Pancreas (tissue), 10 donors: ENCODE data around the gene SSBP4. TPM values are rescaled to one million over a fixed set of nuclear protein-coding genes. Genes with fewer than 3 reads are reported as not detected.

ENCODE experiments used
- ATAC-seq, 4 donors: fragments of 200-7000 bp; cut with Tn5 transposase; one replicate each; pipeline versions ENCODE4 v1.8.0 to v1.9.1; 2020; ENCODE audit warnings: mild to moderate bottlenecking in 4 of 4, moderate library complexity in 4 of 4
- DNase-seq, 6 donors: peaks; one replicate each; pipeline ENCODE4 v3.0.0-alpha.2; 2020
- FAIRE-seq: peaks from 2 replicates; lab custom pipeline; 2012; peaks lifted over from hg19 to GRCh38; lab: Jason Lieb, UNC
- H3K27ac ChIP-seq, 4 donors: fragments of 200-600 bp; sonication (generic); 1 replicate in 3 of 4; 2 replicates in 1 of 4; pipeline versions ENCODE4 v1.5.0 to v1.8.0; 2020
- H3K27me3 ChIP-seq, 4 donors: fragments of 200-600 bp; one replicate each; pipeline ENCODE4 v1.8.0; 2021
- H3K36me3 ChIP-seq, 3 donors: fragments of 200-600 bp; sonication (generic) in 1 of 3; one replicate each; pipeline versions ENCODE4 v1.5.0 to v1.8.0; 2020 to 2021
- H3K4me1 ChIP-seq, 3 donors: fragments of 200-600 bp; one replicate each; pipeline ENCODE4 v1.8.0; 2021
- H3K4me3 ChIP-seq, 4 donors: fragments of 200-600 bp; sonication (generic) in 2 of 4; one replicate each; pipeline versions ENCODE4 v1.5.0 to v1.8.0; 2020 to 2021
- H3K9me3 ChIP-seq, 4 donors: fragments of 200-600 bp; one replicate each; pipeline ENCODE4 v1.8.0; 2021
- WGBS, 2 donors: extraction: QIAGEN DNeasy Blood & Tissue Kit; methylation state at CpG; one replicate each; pipeline ENCODE4 v1.1.7; 2013; 5-methylcytosine and 5-hydroxymethylcytosine counted together
- intact Hi-C, 3 donors: fragments of 100-400 bp; cut with DNase I; formaldehyde crosslinking; loops; one replicate each; pipeline versions ENCODE4 v1.11.1 to v1.14.2; 2022
- polyA plus RNA-seq, 2 donors: library from polyadenylated mRNA; stranded (reverse); fragments of 200-250 nt; gene quantifications; one replicate each; pipeline ENCODE4 v1.2.3, GENCODE V29; 2013
- total RNA-seq, 6 donors: library from RNA; stranded (reverse); fragmentation: NEBNext Ultra II Directional in 4 of 6; extraction: Animal tissue kit (Norgen Biotek cat#: 25700) in 4 of 6; gene quantifications; one replicate each; pipeline versions ENCODE4 v1.2.1 to v1.2.4, GENCODE V29; 2021 to 2023
- TF ChIP-seq, protein P1 (sequence below), 4 donors: fragments of 200-600 bp; sonication (generic) in 3 of 4; IDR thresholded peaks; one replicate each; pipeline versions ENCODE4 v1.5.0 to v1.8.0; 2021; ENCODE audit warnings: antibody characterized with exemption in 4 of 4
- donor health status: healthy with polysubstance abuse.
- donor health status: DM: no; HTN: no; CAD: no; lungs with moderate emphysema.
- donor health status: DM: no; HTN: no; CAD: no.
- donor health status: control.
- donor health status: control.
- donor health status: Bipolar disorder and iron deficiency.
- donor health status: DM: yes; HTN: yes; CAD: no.
- donor health status: DM: no; HTN: no; CAD: no.
- donor health status: DM: no; HTN: no; CAD: no.
- donor health status: DM: yes; HTN: yes; CAD: no.

Gene SSBP4
- total and polyA plus RNA-seq, 8 donors: 20.5 to 116 (median 25.8) TPM

GRCh38 chr19:18457483-18458331 lies 38.5 kb downstream of the SSBP4 start:
- Histone ChIP-seq H3K4me1 (peaks cover 0 to 5% (median 0%) of the 10 kb centered on the region in 3 donors), H3K27me3 (no peaks in the 10 kb centered on the region), H3K9me3 (no peaks in the 10 kb centered on the region), H3K27ac (no peak overlapping the region), H3K4me3 (no peak overlapping the region), H3K36me3 (peaks cover 0 to 19% (median 7%) of the 10 kb centered on the region in 3 donors)
- no peak for ATAC-seq
- intact Hi-C loops: loop anchor here in 1 of 3 donors (10.0 kb wide), 1 partner anchor 527 kb away; no protein-coding TSS in a partner anchor
- no peak for FAIRE-seq
- DNase-seq: peak in 2 of 6 donors; percentile 19 to 43
- 80 to 82% methylated on average over 21 of the region's 21 CpGs for WGBS, 2 donors
- TF ChIP-seq, protein P1, sequence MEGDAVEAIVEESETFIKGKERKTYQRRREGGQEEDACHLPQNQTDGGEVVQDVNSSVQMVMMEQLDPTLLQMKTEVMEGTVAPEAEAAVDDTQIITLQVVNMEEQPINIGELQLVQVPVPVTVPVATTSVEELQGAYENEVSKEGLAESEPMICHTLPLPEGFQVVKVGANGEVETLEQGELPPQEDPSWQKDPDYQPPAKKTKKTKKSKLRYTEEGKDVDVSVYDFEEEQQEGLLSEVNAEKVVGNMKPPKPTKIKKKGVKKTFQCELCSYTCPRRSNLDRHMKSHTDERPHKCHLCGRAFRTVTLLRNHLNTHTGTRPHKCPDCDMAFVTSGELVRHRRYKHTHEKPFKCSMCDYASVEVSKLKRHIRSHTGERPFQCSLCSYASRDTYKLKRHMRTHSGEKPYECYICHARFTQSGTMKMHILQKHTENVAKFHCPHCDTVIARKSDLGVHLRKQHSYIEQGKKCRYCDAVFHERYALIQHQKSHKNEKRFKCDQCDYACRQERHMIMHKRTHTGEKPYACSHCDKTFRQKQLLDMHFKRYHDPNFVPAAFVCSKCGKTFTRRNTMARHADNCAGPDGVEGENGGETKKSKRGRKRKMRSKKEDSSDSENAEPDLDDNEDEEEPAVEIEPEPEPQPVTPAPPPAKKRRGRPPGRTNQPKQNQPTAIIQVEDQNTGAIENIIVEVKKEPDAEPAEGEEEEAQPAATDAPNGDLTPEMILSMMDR (IDR thresholded peaks at IDR 0.05): no peak

DNA sequence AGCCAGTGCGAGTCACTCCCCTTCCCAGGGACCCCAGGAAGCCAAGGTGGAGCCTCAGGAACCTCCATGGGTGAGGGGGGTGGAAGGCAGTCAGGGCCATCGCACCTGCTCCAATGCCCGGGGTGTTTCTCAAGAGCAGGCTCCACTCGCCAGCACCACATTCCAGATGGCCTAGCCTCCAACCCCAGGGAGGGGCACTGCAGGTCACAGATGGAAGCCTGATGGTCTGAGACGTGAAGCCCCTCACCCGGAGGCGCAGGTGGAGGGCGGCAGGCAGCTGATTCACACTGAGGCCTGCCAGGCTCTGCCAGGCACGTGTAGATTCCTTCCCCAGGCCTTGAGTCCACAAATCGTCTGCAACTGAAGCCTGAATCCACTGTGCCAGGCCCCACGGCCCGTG lies 41.7 kb downstream of the SSBP4 start:
- Histone ChIP-seq H3K4me1 (peaks cover 13 to 15% (median 14%) of the 10 kb centered on the region in 3 donors), H3K27ac (peak overlapping the region in 1 of 4 donors; percentile 69), H3K36me3 (peaks cover 0 to 19% (median 7%) of the 10 kb centered on the region in 3 donors), H3K27me3 (no peaks in the 10 kb centered on the region), H3K9me3 (no peaks in the 10 kb centered on the region), H3K4me3 (no peak overlapping the region)
- ATAC-seq (no peak), DNase-seq (peak in 1 of 6 donors; percentile 21), FAIRE-seq (no peak)
- WGBS, 2 donors: 78 to 81% methylated on average over 12 of the region's 12 CpGs
- TF ChIP-seq, protein P1 (IDR thresholded peaks at IDR 0.05): no peak
- intact Hi-C loops: loop anchor here in 1 of 3 donors (10.0 kb wide), 1 partner anchor 114 kb away; the partner anchor contains the start of gene UBA52

DNA sequence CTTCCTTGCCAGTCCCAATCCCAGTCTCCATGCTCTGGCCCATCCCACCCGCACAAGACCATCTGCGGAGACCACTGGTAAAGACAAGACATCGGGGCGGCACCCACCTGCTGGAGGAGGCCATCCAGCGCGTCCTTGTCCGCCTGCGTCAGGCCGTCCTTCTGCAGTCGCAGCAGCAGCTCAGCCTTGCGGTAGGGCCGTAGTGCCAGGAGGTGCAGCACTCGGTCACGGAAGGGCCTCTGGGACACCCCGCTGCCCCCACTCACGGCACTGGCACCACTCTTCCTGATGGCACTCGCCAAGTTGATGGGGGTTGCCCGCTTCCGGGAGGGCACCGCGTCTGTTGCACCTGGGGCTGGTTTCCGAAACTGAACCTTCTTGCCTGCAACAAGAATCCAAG lies 42.3 kb downstream of the SSBP4 start:
- FAIRE-seq (no peak), ATAC-seq (no peak), DNase-seq (peak in 2 of 6 donors; percentile 30 to 73)
- Histone ChIP-seq H3K4me1 (peaks cover 13 to 15% (median 14%) of the 10 kb centered on the region in 3 donors), H3K4me3 (no peak overlapping the region), H3K27me3 (no peaks in the 10 kb centered on the region), H3K27ac (no peak overlapping the region), H3K9me3 (no peaks in the 10 kb centered on the region), H3K36me3 (peaks cover 0 to 19% (median 7%) of the 10 kb centered on the region in 3 donors)
- WGBS, 2 donors: 92 to 95% methylated on average over 22 of the region's 22 CpGs
- TF ChIP-seq, protein P1 (IDR thresholded peaks at IDR 0.05): no peak
- intact Hi-C loops: loop anchor here in 1 of 3 donors (10.0 kb wide), 1 partner anchor 113 kb away; the partner anchor contains the start of gene UBA52

DNA sequence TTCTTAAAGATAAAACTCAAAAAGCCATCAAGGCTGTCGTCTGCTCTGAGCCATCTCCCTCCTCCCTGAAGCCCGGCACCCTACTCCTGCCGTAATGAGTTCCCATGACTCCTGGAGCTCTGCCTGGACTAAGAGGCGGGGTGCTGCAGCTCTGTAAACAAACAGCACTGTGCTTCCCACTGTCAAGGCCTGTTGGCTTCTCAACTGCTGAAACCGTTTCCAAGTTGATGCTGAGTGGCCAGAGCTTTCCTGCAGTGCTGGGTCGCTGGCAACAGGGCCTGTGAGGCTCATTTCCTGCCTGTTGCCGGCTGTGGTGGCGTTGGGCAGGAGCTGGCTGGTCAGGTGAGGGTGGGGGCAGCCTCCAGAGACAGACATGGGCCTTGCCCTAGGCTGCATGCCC lies 45.4 kb downstream of the SSBP4 start:
- H3K9me3 ChIP-seq: no peaks in the 10 kb centered on the region
- no peaks in the 10 kb centered on the region for H3K27me3 ChIP-seq
- peaks cover 0 to 19% (median 7%) of the 10 kb centered on the region in 3 donors for H3K36me3 ChIP-seq
- ATAC-seq (peak; percentile 61 to 81 (median 76)), FAIRE-seq (peak; percentile 57), DNase-seq (peak in 5 of 6 donors; percentile 77 to 83 (median 82))
- TF ChIP-seq, protein P1 (IDR thresholded peaks at IDR 0.05): no peak
- peak overlapping the region; percentile 51 to 78 (median 76) for H3K27ac ChIP-seq
- intact Hi-C loops: loop anchor here in 1 of 3 donors (10.0 kb wide), 1 partner anchor 110 kb away; the partner anchor contains the start of gene UBA52
- WGBS, 2 donors: 5% methylated on average over 8 of the region's 8 CpGs
- no peak overlapping the region for H3K4me3 ChIP-seq
- H3K4me1 ChIP-seq: peaks cover 13 to 24% (median 15%) of the 10 kb centered on the region in 3 donors
